H9 (cell line): ENCODE data around the gene FPR1. TPM values are rescaled to one million over a fixed set of nuclear protein-coding genes. Genes with fewer than 3 reads are reported as not detected.

Source experiments
- DNase-seq: peaks from one replicate; pipeline ENCODE4 v3.0.0-alpha.2; 2017
- H2AFZ ChIP-seq: one replicate; pipeline ENCODE4 v1.6.1; 2013; ENCODE audit warnings: mild to moderate bottlenecking, low read length, control low read depth, moderate library complexity
- H2AK5ac ChIP-seq: 2 replicates; pipeline ENCODE4 v1.6.1; 2013; ENCODE audit warnings: low read length, control low read depth, mixed read lengths; ENCODE audit not compliant: insufficient read length
- H2BK120ac ChIP-seq: one replicate; pipeline ENCODE4 v1.6.1; 2013; ENCODE audit warnings: low read depth, mild to moderate bottlenecking, low read length, control low read depth, inconsistent platforms; ENCODE audit not compliant: poor library complexity, severe bottlenecking
- H2BK12ac ChIP-seq: 2 replicates; pipeline ENCODE4 v1.6.1; 2013; ENCODE audit warnings: low read length, control low read depth, mixed read lengths, low read depth; ENCODE audit not compliant: insufficient read length
- H2BK15ac ChIP-seq: 2 replicates; pipeline ENCODE4 v1.6.1; 2013; ENCODE audit warnings: low read depth, low read length, control low read depth
- H2BK20ac ChIP-seq: one replicate; pipeline ENCODE4 v1.6.1; 2013; ENCODE audit warnings: low read depth, mild to moderate bottlenecking, low read length, control low read depth, inconsistent platforms; ENCODE audit not compliant: poor library complexity, severe bottlenecking
- H2BK5ac ChIP-seq: 2 replicates; pipeline ENCODE4 v1.6.1; 2013; ENCODE audit warnings: low read length, control low read depth, mixed read lengths; ENCODE audit not compliant: insufficient read length
- H3K14ac ChIP-seq: 2 replicates; pipeline ENCODE4 v1.6.1; 2013; ENCODE audit warnings: low read length, control low read depth; ENCODE audit not compliant: insufficient read depth
- H3K18ac ChIP-seq: 2 replicates; pipeline ENCODE4 v1.6.1; 2013; ENCODE audit warnings: low read depth, mild to moderate bottlenecking, mixed read lengths, low read length, control low read depth; ENCODE audit not compliant: insufficient read length
- H3K23ac ChIP-seq: 2 replicates; pipeline ENCODE4 v1.6.1; 2013; ENCODE audit warnings: low read length, control low read depth, mixed read lengths, low read depth; ENCODE audit not compliant: insufficient read length
- H3K23me2 ChIP-seq: 2 replicates; pipeline ENCODE4 v1.6.1; 2013; ENCODE audit warnings: low read depth, mild to moderate bottlenecking, mixed read lengths, low read length, control low read depth; ENCODE audit not compliant: insufficient read length, poor library complexity, severe bottlenecking
- H3K27ac ChIP-seq: 2 replicates; pipeline ENCODE4 v1.5.1; 2013; ENCODE audit warnings: low read length, control low read depth, mixed read lengths, low read depth; ENCODE audit not compliant: insufficient read length
- H3K27me3 ChIP-seq: 2 replicates; pipeline ENCODE4 v1.6.1; 2013; ENCODE audit warnings: low read length, control low read depth, inconsistent platforms; ENCODE audit not compliant: insufficient read depth
- H3K4ac ChIP-seq: 2 replicates; pipeline ENCODE4 v1.6.1; 2013; ENCODE audit warnings: low read depth, mild to moderate bottlenecking, control low read depth, inconsistent platforms, low read length, moderate library complexity
- H3K4me1 ChIP-seq: 2 replicates; pipeline ENCODE4 v1.6.1; 2013; ENCODE audit warnings: low read length, control low read depth, inconsistent platforms; ENCODE audit not compliant: insufficient read depth
- H3K4me2 ChIP-seq: 2 replicates; pipeline ENCODE4 v1.6.1; 2013; ENCODE audit warnings: low read length, control low read depth, mixed read lengths; ENCODE audit not compliant: insufficient read length, insufficient read depth
- H3K56ac ChIP-seq: 2 replicates; pipeline ENCODE4 v1.6.1; 2013; ENCODE audit warnings: low read depth, mild to moderate bottlenecking, mixed read lengths, low read length, control low read depth; ENCODE audit not compliant: insufficient read length
- H3K79me1 ChIP-seq: 2 replicates; pipeline ENCODE4 v1.6.1; 2013; ENCODE audit warnings: low read depth, mild to moderate bottlenecking, moderate library complexity, low read length, control low read depth, inconsistent platforms; ENCODE audit not compliant: insufficient read depth, poor library complexity, severe bottlenecking
- H3K79me2 ChIP-seq: 2 replicates; pipeline ENCODE4 v1.6.1; 2013; ENCODE audit warnings: low read length, control low read depth, inconsistent platforms; ENCODE audit not compliant: insufficient read depth
- H3K9ac ChIP-seq: 2 replicates; pipeline ENCODE4 v1.6.1; 2013; ENCODE audit warnings: low read length, control low read depth, mixed read lengths; ENCODE audit not compliant: insufficient read length; ENCODE audit errors: extremely low read depth
- H3K9me3 ChIP-seq: one replicate; pipeline ENCODE4 v1.6.1; 2013; ENCODE audit warnings: low read depth, low read length, inconsistent platforms; ENCODE audit not compliant: control insufficient read depth
- H3T11ph ChIP-seq: one replicate; pipeline ENCODE4 v1.6.1; 2013; ENCODE audit warnings: mild to moderate bottlenecking, low read length, control low read depth, inconsistent platforms
- H4K20me1 ChIP-seq: one replicate; pipeline ENCODE4 v1.6.1; 2013; ENCODE audit not compliant: control insufficient read depth, insufficient read length, insufficient read depth
- H4K5ac ChIP-seq: 2 replicates; pipeline ENCODE4 v1.6.1; 2013; ENCODE audit warnings: low read depth, mild to moderate bottlenecking, mixed read lengths, low read length, control low read depth; ENCODE audit not compliant: insufficient read length
- H4K8ac ChIP-seq: replicated peaks from 2 replicates; pipeline ENCODE4 v1.6.1; 2013; ENCODE audit warnings: low read length, control low read depth, mixed read lengths, low read depth; ENCODE audit not compliant: insufficient read length
- H4K91ac ChIP-seq: 2 replicates; pipeline ENCODE4 v1.6.1; 2013; ENCODE audit warnings: low read depth, mild to moderate bottlenecking, moderate library complexity, mixed read lengths, low read length, control low read depth; ENCODE audit not compliant: insufficient read length
- H3K27ac Mint-ChIP-seq, 3 experiments: 2 replicates in 2 of 3; 3 replicates in 1 of 3; pipeline ENCODE4 v1.8.0; 2020 to 2021; ENCODE audit warnings: mixed read lengths in 3 of 3, mild to moderate bottlenecking in 1 of 3, moderate library complexity in 1 of 3
- H3K27me3 Mint-ChIP-seq: 2 replicates; pipeline ENCODE4 v1.8.0; 2021; ENCODE audit warnings: low read depth, mild to moderate bottlenecking, moderate library complexity, mixed read lengths
- H3K36me3 Mint-ChIP-seq, 3 experiments: 2 replicates in 2 of 3; 3 replicates in 1 of 3; pipeline ENCODE4 v1.8.0; 2020 to 2021; ENCODE audit warnings: low read depth in 3 of 3, mixed read lengths in 3 of 3; ENCODE audit not compliant: insufficient read depth in 1 of 3
- H3K4me1 Mint-ChIP-seq, 2 experiments: 2 replicates each; pipeline ENCODE4 v1.8.0; 2020; ENCODE audit warnings: mixed read lengths in 2 of 2
- H3K4me3 Mint-ChIP-seq, 2 experiments: 2 replicates in 1 of 2; 3 replicates in 1 of 2; pipeline ENCODE4 v1.8.0; 2020 to 2021; ENCODE audit warnings: mild to moderate bottlenecking in 2 of 2, mixed read lengths in 2 of 2, moderate library complexity in 1 of 2
- H3K9me3 Mint-ChIP-seq, 2 experiments: 2 replicates in 1 of 2; 3 replicates in 1 of 2; pipeline ENCODE4 v1.8.0; 2020; ENCODE audit warnings: mild to moderate bottlenecking in 2 of 2, mixed read lengths in 2 of 2, moderate library complexity in 1 of 2
- CTCF ChIP-seq: fragments of 200-600 bp; sonication (generic); conservative IDR thresholded peaks from 3 replicates; pipeline ENCODE4 v1.8.0; 2021; ENCODE audit warnings: antibody characterized with exemption, mild to moderate bottlenecking
- WGBS: extraction: QIAGEN DNeasy Blood & Tissue Kit; methylation state at CpG from one replicate; pipeline ENCODE4 v1.1.7; 2013; ENCODE audit warnings: missing lambda C conversion rate, low lambda C conversion rate, mixed read lengths; ENCODE audit not compliant: insufficient read length; ENCODE audit errors: extremely low coverage; 5-methylcytosine and 5-hydroxymethylcytosine counted together
- total RNA-seq: library from RNA; stranded (reverse); gene quantifications from 2 replicates; pipeline ENCODE4 v1.2.1, GENCODE V29; 2021

FPR1 gene
- total RNA-seq, 1 experiment from 2014 or later, result not detected

DNA sequence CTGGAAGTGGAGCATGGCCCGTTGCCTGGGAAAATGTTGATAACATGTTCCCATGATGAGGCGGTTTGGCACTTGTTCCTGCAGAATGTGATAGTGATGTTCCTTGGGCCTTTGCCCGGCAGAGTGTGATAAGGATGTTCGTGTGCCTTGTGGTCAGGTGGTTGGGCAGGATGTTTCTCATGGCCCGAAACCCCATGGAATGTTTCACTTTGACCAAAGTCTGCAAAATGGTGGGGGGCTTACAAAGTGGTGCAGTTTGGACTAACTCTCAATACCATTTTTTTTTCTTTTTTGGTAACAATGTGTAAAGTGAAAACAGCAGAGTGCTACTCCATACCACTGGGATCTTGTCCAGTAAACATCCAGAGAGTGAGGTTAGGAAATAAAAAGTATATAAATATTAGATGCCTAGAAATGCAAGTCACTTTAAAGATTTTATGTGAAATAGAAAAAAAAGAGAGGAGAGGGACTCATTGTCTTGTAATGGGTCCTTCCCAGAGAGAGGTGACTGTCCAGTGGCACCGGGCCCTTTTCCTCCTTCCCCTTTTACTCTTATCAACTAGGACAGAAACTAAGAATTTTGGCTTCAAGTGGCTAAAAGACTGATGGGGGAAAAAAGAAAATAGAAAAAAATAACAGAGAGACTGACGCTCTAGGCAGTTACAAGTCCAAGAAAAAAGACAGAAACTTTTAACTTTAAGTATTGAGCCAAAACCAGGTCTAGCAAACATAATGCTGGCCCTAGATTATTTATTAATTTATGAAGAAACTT is 49.0 kb upstream of the FPR1 start:
- no peak overlapping the region for H3K18ac ChIP-seq
- no peak overlapping the region for H3K27ac Mint-ChIP-seq
- no peaks in the 10 kb centered on the region for H3K79me1 ChIP-seq
- H3K36me3 Mint-ChIP-seq, result peaks cover 5 to 15% (median 7%) of the 10 kb centered on the region in 3 experiments; a peak in 3 of 7 replicates
- no peak overlapping the region for H2AFZ ChIP-seq
- H4K91ac ChIP-seq, result no peak overlapping the region
- TF ChIP-seq CTCF, result no peak
- no peak overlapping the region for H3K4me3 Mint-ChIP-seq
- H3T11ph ChIP-seq, result no peak overlapping the region
- DNase-seq, result no peak
- H3K56ac ChIP-seq, result no peak overlapping the region
- H2BK15ac ChIP-seq, result no peak overlapping the region
- H3K4me2 ChIP-seq, result no peak overlapping the region
- no peak overlapping the region for H3K27ac ChIP-seq
- H3K27me3 ChIP-seq, result no peaks in the 10 kb centered on the region
- H2BK5ac ChIP-seq, result no peak overlapping the region
- no peak overlapping the region for H2BK20ac ChIP-seq
- H4K20me1 ChIP-seq, result no peaks in the 10 kb centered on the region
- H4K8ac ChIP-seq, result no peak overlapping the region
- H3K4ac ChIP-seq, result no peak overlapping the region
- no peaks in the 10 kb centered on the region for H3K4me1 Mint-ChIP-seq
- no peaks in the 10 kb centered on the region for H3K79me2 ChIP-seq
- no CpG with 5 or more reads among the region's 7 CpGs for WGBS
- H3K4me1 ChIP-seq, result no peaks in the 10 kb centered on the region
- H3K9me3 Mint-ChIP-seq, result peaks cover 74 to 89% of the 10 kb centered on the region in 2 experiments
- H4K5ac ChIP-seq, result no peak overlapping the region
- no peak overlapping the region for H2BK120ac ChIP-seq
- H3K9me3 ChIP-seq, result no peaks in the 10 kb centered on the region
- H3K23ac ChIP-seq, result no peak overlapping the region
- H3K27me3 Mint-ChIP-seq, result peaks cover 7% of the 10 kb centered on the region; the same call in 1 of the 2 replicates
- H3K23me2 ChIP-seq, result no peaks in the 10 kb centered on the region
- no peak overlapping the region for H2AK5ac ChIP-seq
- no peak overlapping the region for H3K9ac ChIP-seq
- H3K14ac ChIP-seq, result no peak overlapping the region
- H2BK12ac ChIP-seq, result no peak overlapping the region
